IPS-18a (cell line): ENCODE measurements around the gene ZSCAN9.

ENCODE experiments used
- H3K27ac ChIP-seq: one replicate; pipeline ENCODE4 v1.5.1; 2013; ENCODE audit warnings: low read length
- H3K27me3 ChIP-seq: one replicate; pipeline ENCODE4 v1.6.1; 2013; ENCODE audit warnings: mild to moderate bottlenecking, low read length; ENCODE audit not compliant: control insufficient read depth, insufficient read depth
- H3K36me3 ChIP-seq: one replicate; pipeline ENCODE4 v1.6.1; 2013; ENCODE audit warnings: low read depth, low read length; ENCODE audit not compliant: control insufficient read depth
- H3K4me1 ChIP-seq: one replicate; pipeline ENCODE4 v1.6.1; 2013; ENCODE audit warnings: low read depth, low read length; ENCODE audit not compliant: control insufficient read depth
- H3K4me3 ChIP-seq: one replicate; pipeline ENCODE4 v1.5.1; 2013; ENCODE audit warnings: low read length
- H3K9ac ChIP-seq: one replicate; pipeline ENCODE4 v1.6.1; 2013; ENCODE audit warnings: mild to moderate bottlenecking, low read length, moderate library complexity
- H3K9me3 ChIP-seq: one replicate; pipeline ENCODE4 v1.6.1; 2013; ENCODE audit warnings: low read depth, low read length; ENCODE audit not compliant: control insufficient read depth

ZSCAN9 gene

DNA sequence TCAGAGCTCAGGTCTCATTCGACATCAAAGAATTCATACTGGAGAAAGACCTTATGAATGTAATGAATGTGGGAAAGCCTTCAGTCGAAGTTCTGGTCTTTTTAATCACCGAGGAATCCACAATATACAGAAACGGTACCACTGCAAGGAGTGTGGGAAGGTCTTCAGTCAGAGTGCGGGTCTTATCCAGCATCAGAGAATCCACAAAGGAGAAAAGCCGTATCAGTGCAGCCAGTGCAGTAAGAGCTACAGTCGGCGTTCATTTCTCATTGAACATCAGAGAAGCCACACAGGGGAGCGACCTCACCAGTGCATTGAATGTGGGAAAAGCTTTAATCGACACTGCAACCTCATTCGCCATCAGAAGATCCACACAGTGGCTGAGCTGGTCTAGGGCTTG is 7.7 kb downstream of the ZSCAN9 start:
- Histone ChIP-seq H3K9me3 (no peaks in the 10 kb centered on the region), H3K27me3 (no peaks in the 10 kb centered on the region), H3K27ac (no peak overlapping the region), H3K36me3 (peaks cover 56% of the 10 kb centered on the region), H3K9ac (no peak overlapping the region), H3K4me1 (no peaks in the 10 kb centered on the region), H3K4me3 (no peak overlapping the region)

DNA sequence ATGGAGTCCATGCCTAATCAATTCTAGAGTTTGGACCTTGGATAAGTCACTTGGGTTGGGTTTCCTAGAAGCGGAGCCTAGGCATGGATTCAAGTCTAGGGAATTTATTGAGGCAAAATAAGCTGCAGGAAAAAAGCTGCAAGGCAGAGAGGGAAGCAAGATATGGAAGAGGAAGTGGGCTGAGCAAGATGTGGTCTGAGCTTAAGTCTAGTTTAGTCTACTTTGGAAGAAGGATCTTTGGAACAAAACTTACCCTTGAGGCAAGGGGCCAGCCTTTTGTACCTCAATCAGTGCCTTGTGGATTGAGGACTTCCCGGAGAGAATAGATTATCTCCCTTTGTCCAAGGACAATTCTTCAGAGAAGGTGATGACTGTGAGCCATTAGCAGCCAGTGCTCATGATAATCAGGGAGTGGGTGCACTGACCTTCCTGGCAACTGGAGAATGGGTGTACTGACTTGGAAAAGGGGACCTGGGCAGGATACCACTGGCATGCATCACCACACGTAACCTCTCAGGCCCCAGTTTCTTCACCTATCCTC is 10.9 kb downstream of the ZSCAN9 start:
- peaks cover 29% of the 10 kb centered on the region for H3K36me3 ChIP-seq
- no peak overlapping the region for H3K4me3 ChIP-seq
- H3K4me1 ChIP-seq: no peaks in the 10 kb centered on the region
- H3K27ac ChIP-seq: no peak overlapping the region
- no peak overlapping the region for H3K9ac ChIP-seq
- no peaks in the 10 kb centered on the region for H3K9me3 ChIP-seq
- H3K27me3 ChIP-seq: no peaks in the 10 kb centered on the region

DNA sequence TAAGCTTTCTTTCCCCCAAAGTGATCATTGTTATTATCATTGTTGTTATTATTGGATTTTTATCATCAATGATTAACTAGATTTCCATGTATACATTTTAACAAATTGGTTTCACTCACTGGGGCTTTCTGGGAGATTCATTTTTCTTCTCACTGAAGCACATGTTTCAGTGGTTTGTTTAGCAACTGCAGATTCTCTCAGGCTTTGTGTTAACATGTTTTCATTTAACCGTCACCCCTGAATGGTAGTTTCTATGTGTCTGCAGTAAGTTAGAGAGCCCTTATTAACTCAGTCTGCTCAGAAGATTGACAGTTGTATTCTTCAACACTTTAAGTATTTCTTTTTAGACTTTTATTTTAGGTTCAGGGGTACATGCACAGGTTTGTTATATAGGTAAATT is 14.6 kb downstream of the ZSCAN9 start:
- Histone ChIP-seq H3K36me3 (peaks cover 9% of the 10 kb centered on the region), H3K4me1 (no peaks in the 10 kb centered on the region), H3K9me3 (no peaks in the 10 kb centered on the region), H3K27me3 (no peaks in the 10 kb centered on the region), H3K9ac (no peak overlapping the region), H3K4me3 (no peak overlapping the region), H3K27ac (no peak overlapping the region)

- no peaks in the 10 kb centered on the region for H3K27me3 ChIP-seq
- H3K36me3 ChIP-seq: peaks cover 17% of the 10 kb centered on the region
- no peak overlapping the region for H3K27ac ChIP-seq
- H3K9me3 ChIP-seq: no peaks in the 10 kb centered on the region
- no peak overlapping the region for H3K9ac ChIP-seq
- H3K4me1 ChIP-seq: no peaks in the 10 kb centered on the region
- no peak overlapping the region for H3K4me3 ChIP-seq
These were observed 15.4 kb downstream of the ZSCAN9 start for GRCh38 chr6:28240471-28240870.

GRCh38 chr6:28243946-28244345 is 18.9 kb downstream of the ZSCAN9 start:
- Histone ChIP-seq H3K4me3 (no peak overlapping the region), H3K27ac (no peak overlapping the region), H3K9ac (no peak overlapping the region), H3K9me3 (no peaks in the 10 kb centered on the region), H3K36me3 (peaks cover 36% of the 10 kb centered on the region), H3K4me1 (no peaks in the 10 kb centered on the region), H3K27me3 (no peaks in the 10 kb centered on the region)

DNA sequence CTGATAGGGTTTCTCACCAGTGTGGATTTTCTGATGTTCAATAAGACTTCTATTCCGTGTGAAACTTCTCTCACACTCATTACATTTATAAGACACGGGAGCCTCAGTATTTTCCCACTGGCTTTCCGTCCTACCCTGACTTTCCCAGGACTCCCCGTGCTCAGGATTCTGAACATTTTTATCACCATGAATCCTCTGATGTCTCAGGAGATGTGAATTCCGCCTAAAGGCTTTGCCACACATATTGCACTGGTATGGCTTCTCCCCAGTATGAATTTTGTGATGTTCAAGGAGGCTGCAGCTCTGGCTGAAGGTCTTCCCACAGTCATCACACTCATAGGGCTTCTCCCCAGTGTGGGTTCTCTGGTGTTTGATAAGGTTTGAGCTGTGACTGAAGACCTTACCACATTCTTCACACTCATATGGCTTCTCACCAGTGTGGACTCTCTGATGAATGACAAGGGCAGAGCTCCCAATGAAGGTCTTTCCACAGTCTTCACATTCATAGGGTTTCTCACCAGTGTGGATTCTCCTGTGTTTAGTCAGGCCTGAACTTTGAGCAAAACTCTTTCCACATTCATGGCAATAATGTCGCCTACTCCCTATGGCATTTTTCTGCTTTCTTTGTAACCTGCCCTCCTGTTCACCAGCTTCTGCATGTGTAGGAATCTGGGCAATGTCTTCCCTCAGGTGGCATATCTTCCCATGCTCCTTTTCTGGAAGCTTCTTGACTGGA is 20.3 kb downstream of the ZSCAN9 start:
- Histone ChIP-seq H3K4me3 (no peak overlapping the region), H3K27me3 (no peaks in the 10 kb centered on the region), H3K9ac (no peak overlapping the region), H3K27ac (no peak overlapping the region), H3K9me3 (no peaks in the 10 kb centered on the region), H3K4me1 (no peaks in the 10 kb centered on the region), H3K36me3 (peaks cover 36% of the 10 kb centered on the region)

DNA sequence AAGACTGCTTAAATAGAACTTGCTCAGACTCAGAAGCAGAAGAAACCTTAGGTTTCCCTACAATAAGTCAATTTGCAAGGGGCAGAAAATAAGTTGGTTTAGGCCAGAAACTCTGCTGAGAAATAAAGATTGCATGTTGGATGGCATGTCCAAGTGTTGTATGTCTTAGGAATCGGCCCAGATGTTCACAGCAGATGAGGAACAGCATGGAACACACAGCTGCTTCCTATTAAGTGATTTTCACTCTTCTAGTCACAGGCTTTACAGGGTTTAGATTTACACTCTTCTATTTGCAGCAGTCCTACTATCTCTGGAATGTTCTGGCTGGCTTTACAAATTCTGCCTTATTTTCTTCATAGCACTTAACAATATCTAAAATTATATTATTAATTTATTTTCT is 23.8 kb downstream of the ZSCAN9 start:
- peaks cover 9% of the 10 kb centered on the region for H3K4me1 ChIP-seq

DNA sequence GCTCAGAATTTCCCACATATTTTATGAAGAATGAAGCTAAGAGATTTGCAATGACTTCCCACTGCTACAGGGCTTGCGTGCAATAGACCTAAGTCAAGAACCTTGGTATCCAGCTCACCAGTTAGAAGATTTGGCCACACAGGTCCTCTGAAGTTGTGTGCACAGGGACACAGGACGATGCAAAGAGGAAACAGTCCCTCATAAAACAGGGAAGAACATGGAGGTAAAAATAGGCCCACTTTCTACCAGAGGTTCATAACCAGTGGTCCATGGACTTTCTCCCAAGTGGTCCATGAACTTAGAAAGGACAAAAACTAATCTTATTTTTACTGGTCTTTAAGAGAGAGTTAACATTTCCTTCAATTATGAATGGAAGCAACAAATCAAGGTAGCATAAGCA is 25.7 kb downstream of the ZSCAN9 start:
- H3K27me3 ChIP-seq: no peaks in the 10 kb centered on the region
- peak overlapping the region; percentile 96 for H3K4me3 ChIP-seq
- H3K4me1 ChIP-seq: peaks cover 9% of the 10 kb centered on the region
- H3K27ac ChIP-seq: no peak overlapping the region
- peaks cover 16% of the 10 kb centered on the region for H3K36me3 ChIP-seq
- H3K9ac ChIP-seq: no peak overlapping the region
- no peaks in the 10 kb centered on the region for H3K9me3 ChIP-seq

More for the DNA sequence above, 23.8 kb downstream of the ZSCAN9 start:
- Histone ChIP-seq H3K36me3 (peaks cover 34% of the 10 kb centered on the region), H3K27ac (no peak overlapping the region), H3K27me3 (no peaks in the 10 kb centered on the region), H3K4me3 (no peak overlapping the region), H3K9me3 (no peaks in the 10 kb centered on the region), H3K9ac (no peak overlapping the region)

GRCh38 chr6:28251661-28252008 is 26.6 kb downstream of the ZSCAN9 start:
- Histone ChIP-seq H3K4me1 (peaks cover 9% of the 10 kb centered on the region), H3K9me3 (no peaks in the 10 kb centered on the region), H3K27me3 (no peaks in the 10 kb centered on the region), H3K9ac (peak overlapping the region; percentile 86), H3K27ac (peak overlapping the region; percentile 47), H3K4me3 (peak overlapping the region; percentile 96), H3K36me3 (peaks cover 10% of the 10 kb centered on the region)

DNA sequence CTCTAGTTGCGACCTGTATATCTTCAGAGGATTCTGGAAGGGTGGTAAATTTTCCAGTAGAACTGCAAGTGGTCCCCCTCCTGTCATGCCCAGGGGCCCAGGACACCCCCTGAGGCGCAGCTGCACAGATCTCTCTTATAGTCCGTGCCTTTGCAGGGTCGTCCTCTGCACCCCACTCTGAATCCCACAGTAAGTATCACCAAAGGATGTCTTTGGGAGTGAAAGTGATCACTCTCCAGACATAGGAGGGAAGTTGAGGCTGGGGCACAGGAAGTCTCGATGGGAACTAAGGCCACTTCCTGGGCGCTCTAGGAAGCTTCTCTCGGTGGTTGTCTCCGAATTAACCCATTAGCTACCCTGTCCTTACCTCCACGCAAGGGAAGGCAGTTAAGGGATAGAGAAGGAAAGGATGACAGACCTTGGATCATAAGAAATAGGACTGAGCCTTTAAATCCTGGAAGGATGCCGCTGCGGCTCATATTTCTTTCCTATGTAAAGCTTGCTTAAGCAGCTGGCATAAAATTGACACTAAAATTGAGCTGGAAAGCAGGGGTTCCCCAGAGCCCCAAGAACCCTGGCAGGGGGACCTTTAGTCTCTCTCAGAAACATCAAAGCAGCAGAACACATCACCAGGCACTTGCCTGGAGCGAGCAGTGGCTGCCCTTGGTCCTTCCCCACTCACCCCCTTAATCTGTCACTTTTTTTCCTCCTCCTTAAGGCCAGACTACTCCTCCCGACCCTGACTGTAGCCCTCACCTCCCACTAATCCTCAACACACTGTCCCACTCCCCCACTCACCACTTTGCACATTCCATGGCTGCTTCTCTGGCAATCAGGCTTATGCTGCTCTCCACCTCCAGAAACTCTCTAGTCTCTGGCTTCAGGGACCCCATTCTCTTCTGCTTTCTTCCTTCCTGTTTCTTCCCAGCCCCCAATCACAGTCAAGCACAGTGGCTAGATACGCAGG is 27.2 kb downstream of the ZSCAN9 start, which contains the start of gene ZKSCAN4:
ZKSCAN4 (minus strand) TSS at position 261 of the 967 bp plus-strand sequence. CDS start 289 bp downstream, outside the sequence.
- H3K27ac ChIP-seq: peak within 1 kb of the TSS; percentile 47
- no peaks in the 10 kb centered on the region for H3K27me3 ChIP-seq
- H3K9me3 ChIP-seq: no peaks in the 10 kb centered on the region
- peaks cover 9% of the 10 kb centered on the region for H3K4me1 ChIP-seq
- peak within 1 kb of the TSS; percentile 86 for H3K9ac ChIP-seq
- peaks cover 3% of the 10 kb centered on the region for H3K36me3 ChIP-seq
- peak within 1 kb of the TSS; percentile 96 for H3K4me3 ChIP-seq

DNA sequence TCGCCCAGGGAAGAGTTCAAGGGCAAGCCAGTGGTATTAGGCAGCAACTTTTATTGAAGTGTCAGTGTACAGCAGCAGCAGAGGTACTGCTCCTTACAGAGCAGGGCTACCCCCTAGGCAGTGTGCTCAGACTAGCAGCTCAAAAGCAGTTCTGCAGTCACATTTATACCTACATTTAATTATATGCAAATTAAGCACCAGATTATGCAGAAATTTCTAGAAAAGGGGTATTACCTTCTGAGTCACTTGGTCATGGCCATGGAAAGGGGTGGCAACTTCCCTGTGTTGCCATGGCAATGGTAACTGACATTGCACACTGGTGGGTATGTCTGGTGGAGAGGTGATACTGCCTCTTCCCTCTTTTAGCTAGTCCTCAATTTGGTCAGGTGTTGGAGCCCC is 29.0 kb downstream of the ZSCAN9 start:
- H3K4me1 ChIP-seq: peaks cover 9% of the 10 kb centered on the region

More for the DNA sequence above, 29.0 kb downstream of the ZSCAN9 start:
- Histone ChIP-seq H3K9ac (no peak overlapping the region), H3K27me3 (no peaks in the 10 kb centered on the region), H3K27ac (no peak overlapping the region), H3K9me3 (no peaks in the 10 kb centered on the region), H3K36me3 (no peaks in the 10 kb centered on the region), H3K4me3 (no peak overlapping the region)
